GM12865 (cell line): Measurements from ENCODE around the gene ZBTB7C.

Experiments
- DNase-seq: peaks from one replicate; pipeline ENCODE4 v3.0.0; 2010; ENCODE audit warnings: low read depth
- H3K4me3 ChIP-seq: 2 replicates; pipeline ENCODE4 v1.5.1; 2011; ENCODE audit warnings: mild to moderate bottlenecking, low read depth, low read length, control low read depth
- CTCF ChIP-seq: IDR thresholded peaks from 2 replicates; pipeline ENCODE4 v1.5.1; 2011; ENCODE audit warnings: low read length, control low read depth, low read depth, inconsistent platforms; ENCODE audit not compliant: insufficient read depth; ENCODE audit errors: missing control alignments

ZBTB7C gene

GRCh38 chr18:48140731-48141130 lies 268.5 kb downstream of the ZBTB7C start:
- no peak for DNase-seq
- no peak overlapping the region for H3K4me3 ChIP-seq
- TF ChIP-seq CTCF: no peak

DNA sequence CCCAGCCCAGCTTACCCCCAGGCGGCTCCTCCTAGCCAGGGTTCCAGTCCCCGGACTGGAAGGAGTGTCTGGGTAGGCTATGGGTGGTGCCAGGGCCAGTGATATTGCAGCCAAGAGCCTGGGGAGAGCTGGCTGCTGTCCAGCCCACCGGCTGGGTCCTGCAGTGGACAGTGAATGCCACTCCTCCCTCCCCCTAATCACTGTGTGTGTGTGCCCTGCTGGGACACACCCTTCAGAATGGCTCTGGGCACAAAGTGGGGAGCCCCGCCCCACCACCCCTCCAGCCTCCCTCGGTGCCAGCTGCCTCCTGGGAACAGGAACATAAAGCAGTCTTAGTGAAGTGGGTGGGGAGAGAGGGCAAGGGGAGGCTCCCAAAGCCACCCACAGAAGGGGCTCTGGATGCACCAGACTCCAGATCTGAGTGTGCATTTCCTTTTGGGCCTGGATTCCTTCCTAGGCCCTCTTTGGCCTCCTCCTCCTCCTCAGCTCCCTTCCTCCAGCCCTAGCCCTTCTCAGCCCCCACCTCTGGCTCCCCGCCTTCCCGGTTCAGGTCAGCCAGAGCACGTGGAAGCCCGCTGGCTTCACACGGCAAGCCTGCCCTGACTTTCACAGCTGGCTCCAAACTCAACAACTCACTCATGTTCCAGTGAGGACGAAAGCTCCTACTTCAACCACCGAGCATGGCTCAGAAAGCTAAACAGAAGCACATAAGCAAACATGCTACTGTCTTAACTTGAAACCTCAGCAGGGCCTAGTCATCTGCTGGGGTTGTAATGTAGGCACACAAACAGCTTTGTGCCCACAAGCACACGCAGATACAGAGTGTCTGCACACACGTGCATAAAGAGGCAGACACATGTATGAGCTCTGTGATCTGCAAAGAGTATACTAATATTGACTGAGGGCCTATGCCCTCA lies 269.5 kb downstream of the ZBTB7C start:
- no peak for TF ChIP-seq CTCF
- no peak for DNase-seq
- H3K4me3 ChIP-seq: no peak overlapping the region

GRCh38 chr18:48138660-48139430 lies 270.3 kb downstream of the ZBTB7C start:
- DNase-seq: no peak
- no peak overlapping the region for H3K4me3 ChIP-seq
- no peak for TF ChIP-seq CTCF

DNA sequence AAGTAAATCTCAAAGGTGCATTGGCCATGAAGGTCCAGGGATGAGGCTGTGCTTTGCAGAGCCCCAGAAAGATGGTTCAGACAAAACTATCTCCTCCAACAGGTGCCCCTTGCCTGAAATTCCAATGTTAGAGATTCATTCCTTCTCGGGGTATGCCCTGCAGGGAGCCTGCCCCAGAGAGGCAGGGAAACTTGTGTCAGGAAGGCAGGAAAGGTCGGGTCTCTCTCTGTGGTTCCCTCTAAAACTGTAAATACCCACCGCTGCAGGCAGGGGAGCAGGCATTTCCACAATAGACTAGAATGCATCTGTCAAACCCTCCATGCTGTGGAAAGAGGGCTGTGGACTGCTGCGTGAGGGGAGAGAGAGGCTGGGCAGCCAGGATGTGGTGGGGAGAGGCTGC lies 271.0 kb downstream of the ZBTB7C start:
- no peak for TF ChIP-seq CTCF
- DNase-seq: no peak
- no peak overlapping the region for H3K4me3 ChIP-seq

GRCh38 chr18:48137374-48138081 lies 271.7 kb downstream of the ZBTB7C start:
- TF ChIP-seq CTCF: no peak
- no peak for DNase-seq
- no peak overlapping the region for H3K4me3 ChIP-seq

DNA sequence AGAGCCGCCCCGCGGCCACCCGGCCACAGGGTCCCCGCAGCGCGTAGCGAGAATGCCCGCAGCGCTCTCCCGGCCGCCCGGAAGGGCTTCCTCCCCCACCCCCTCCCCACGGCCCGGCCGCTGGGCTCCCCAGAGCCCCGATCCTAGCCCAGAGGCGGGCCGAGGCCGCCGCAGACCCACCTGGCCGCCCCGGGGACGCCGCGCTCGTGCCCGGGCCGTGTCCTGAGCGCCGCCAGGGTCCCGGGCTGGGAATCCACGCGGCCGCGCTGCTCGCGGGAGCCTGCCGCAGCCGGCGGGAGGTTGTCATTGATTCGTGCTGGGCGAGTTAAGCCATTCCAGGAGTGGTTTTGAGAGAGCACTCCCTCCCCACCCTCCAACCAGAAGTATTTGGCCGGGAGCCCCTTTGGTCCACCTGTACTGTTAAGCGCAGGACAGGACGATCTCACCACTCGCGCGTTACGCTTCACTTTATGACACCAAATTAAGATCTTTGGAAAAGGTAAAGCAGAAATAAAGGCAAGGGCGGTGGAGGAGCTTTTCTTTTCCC lies 272.3 kb downstream of the ZBTB7C start:
- H3K4me3 ChIP-seq: no peak overlapping the region
- TF ChIP-seq CTCF: no peak
- DNase-seq: no peak
